Retina (tissue), 1 donor: ENCODE results near the gene EFCAB7.

Experiments used
- DNase-seq: peaks from one replicate; pipeline ENCODE4 v3.0.0-alpha.2; 2016

EFCAB7 gene, protein sequence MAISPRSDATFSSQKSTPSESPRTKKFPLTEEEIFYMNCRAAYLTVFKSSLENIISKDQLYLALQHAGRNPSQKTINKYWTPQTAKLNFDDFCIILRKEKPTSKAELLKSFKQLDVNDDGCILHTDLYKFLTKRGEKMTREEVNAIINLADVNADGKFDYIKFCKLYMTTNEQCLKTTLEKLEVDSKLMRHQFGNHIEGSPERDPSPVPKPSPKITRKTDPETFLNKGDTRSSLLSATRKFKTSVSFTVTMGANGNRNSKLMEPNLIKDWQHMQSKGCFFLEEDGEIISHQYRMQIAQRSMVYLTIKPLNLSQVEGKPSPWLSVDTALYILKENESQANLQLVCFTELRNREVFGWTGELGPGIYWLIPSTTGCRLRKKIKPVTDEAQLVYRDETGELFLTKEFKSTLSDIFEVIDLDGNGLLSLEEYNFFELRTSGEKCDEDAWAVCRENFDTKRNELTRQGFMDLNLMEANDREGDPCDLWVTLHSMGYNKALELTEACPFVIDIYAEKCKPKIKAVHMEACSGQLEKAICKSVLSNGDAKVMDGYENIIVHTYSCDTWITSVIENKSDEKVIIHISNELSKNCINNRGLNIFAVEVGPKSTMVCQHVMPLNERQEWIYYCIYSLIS

DNA sequence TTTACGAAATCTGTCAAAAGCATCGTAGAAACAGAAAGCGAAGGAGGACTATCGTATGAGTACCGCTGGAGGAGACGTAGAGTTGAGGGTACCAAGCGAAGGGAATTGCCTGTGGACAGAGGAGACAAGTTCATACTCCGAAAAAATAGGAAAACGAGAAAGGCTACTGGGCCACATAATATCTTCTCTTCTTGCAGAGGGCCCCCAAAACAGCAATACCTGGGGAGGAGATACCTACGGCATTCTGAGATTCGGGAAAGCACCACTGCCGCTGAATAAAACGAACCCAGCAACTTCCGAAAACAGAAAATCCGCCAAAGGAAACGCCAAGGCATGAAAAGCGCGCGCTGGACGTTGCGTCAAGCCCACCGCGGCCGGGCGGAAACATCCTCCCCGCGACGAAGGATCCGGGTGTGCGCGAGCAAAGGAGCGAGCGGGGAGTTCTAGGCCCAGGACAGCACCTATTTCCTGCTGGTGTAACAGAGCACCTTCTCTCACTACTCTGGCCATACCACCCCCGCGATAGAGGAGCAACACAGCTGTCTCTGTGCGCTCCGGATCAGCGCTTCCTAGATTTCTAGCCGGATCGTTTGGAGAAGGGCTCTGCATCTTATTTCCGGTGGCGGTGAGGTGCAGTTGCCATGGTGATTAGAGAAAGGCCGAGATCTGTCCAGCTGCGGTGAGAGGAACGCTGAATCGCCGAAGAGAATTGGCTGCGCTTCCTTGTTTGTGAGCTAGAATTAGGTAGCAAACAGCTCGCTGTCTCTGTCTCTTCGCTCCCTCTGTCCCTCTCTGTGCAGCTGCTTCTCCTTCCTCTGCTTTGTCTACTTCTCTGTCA, at the start of gene EFCAB7, which contains the start of gene ITGB3BP:
Gene EFCAB7 (plus strand): TSS at position 635 of the 838 bp plus-strand sequence. CDS start 2,048 bp downstream, outside the sequence.
Gene ITGB3BP (minus strand): TSS at position 335 of the 838 bp plus-strand sequence. CDS start 92 bp downstream, at position 243.
- peak; percentile 97 for DNase-seq

DNA sequence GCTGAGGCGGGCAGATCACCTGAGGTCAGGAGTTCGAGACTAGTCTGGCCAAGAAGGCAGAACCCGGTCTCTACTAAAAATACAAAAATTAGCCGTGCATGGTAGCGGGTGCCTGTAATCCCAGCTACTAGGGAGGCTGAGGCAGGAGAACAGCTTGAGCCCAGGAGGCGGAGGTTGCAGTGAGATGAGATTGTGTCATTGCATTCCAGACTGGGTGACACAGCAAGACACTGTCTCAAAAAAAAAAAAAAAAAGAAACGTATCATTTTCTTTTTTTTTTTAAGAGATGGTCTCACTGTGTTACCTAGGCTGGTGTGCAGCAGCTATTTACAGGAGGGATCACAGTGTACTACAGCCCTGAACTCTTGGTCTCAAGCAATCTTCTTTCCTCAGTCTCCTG, 47.6 kb upstream of the EFCAB7 start:
- DNase-seq: no peak

DNA sequence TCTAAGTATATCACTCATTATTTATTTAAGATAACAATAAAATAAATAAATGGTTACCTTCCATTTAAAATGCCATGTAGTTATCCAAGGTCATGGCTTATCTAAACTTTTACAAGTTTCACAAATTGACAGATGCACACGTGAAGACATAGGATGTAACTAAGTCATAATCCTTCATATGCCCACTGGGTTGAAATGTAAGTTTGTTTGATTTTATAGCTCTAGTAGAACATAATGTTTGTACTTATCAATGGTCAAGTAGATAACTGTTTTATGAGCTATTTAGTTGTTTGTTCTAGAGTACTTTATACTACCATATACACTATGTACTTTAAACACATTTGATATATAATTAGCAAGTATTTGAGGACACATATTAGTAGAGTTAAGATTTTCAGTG, 43.3 kb upstream of the EFCAB7 start:
- DNase-seq: no peak

DNA sequence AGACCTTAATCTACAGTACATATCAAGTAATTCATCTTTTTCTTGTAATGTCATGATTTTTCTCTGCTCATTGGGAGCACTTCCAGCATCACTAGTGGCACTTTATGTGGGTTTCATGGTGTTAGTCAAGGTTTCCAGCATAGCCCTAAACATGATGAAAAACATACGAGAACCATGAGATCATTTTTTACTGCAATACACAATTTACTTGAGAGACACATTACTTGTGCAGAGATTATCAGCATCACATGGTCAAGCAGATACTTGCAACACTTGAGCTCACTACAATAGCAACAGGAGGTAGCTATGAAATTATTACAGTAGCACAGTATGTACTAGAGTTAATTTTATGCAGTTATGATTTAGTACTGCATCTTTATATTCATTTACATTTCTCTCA, 36.7 kb upstream of the EFCAB7 start:
- DNase-seq: no peak

DNA sequence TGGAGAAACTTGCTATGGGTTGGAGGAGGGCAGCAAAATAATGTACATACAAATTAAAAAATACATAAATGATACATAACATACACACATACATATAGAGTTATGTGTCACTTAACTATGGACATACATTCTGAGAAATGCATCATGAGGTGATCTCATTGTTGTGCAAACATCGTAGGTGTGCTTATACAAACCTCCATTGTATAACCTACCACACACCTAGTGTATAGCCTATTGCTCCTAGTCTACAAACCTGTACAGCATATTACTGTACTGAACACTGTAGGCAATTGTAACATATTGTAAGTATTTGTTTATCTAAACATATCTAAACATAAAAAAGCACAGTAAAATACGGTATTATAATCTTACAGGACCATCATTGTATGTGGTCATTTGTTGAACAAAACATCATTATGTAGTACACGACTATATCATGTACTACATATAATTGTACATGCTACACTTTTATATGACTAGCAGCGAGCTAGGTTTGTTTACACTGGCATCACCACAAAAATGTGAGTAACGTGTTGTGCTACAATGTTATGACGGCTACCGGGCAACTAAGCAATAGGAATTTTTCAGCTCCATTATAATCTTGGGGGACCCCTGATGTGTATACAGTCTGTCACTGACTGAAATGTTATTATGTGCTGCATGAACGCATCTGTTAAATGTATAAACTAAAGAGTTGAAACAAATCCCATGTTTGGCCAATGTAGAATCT, 35.8 kb upstream of the EFCAB7 start:
- no peak for DNase-seq

DNA sequence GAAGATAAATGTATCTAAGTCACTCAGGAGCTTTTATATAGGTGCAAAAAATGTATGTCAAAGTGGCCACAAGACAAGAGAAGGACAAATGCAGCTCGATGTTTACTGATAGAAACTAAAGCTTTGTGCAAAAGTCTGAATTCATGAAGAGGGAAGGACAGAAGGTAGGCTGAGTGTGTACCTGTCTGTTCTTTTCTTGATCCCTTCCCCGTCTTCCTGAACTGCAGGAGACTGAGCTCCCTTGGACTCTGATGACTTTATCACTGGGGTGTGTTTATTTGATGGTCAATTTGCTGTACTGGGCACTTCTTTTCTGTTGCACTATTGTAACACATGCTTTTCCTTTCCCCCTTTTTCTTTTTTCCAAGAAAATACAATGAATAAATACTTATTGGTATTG, 25.7 kb upstream of the EFCAB7 start:
- DNase-seq: no peak

DNA sequence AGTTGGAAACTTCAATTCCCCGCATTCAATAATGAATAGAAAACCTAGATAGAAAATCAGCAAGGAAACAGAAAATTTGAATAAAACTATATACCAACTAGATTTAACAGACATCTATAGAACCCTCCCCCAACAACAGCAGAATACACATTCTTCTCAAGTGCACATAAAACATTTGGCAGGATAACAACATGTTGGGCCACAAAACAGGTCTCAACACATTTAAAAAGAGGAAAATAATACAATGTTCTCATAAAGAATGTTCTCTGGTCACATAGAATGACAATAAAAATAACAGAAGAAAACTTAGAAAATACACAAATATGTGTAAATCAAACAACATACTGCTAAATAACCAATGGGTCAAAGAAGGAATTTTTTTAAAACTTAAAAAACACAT, 25.2 kb upstream of the EFCAB7 start:
- no peak for DNase-seq

DNA sequence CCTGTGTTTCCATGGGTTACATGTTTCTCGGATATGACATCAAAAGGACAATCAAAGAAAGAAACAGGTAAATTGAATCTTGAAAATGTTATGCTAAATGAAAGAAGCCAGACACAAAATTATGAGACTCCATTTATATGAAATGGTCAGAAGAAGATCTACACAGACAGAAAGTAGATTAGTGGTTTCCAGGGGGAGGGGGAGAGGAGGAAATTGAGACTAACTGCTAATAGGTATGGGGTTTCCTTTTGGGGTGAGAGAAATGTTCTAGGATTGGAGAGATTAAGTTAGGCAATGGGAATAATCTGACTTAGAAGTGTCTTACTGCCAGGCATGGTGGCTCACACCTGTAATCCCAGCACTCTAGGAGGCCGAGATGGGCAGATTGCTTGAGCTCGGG, 22.1 kb upstream of the EFCAB7 start:
- DNase-seq: no peak

DNA sequence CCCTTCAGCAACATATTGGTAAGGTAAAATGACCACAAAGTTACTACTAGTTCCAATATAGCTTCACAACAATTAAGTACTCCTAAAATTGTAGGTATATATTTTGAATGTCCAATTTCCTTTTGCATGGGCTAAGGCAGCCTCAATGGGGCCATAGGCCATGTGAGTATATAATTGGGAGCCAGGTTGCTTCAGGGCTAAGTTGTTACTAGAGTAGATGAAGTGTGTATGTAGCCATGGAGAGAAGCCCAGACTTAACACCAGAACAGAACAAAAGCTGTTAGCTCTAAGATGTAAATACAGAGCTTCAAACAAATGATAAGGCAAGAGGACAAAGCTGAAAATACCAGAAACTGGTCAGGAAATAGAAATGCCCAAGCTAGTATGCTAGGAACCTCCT, 16.5 kb upstream of the EFCAB7 start:
- no peak for DNase-seq

DNA sequence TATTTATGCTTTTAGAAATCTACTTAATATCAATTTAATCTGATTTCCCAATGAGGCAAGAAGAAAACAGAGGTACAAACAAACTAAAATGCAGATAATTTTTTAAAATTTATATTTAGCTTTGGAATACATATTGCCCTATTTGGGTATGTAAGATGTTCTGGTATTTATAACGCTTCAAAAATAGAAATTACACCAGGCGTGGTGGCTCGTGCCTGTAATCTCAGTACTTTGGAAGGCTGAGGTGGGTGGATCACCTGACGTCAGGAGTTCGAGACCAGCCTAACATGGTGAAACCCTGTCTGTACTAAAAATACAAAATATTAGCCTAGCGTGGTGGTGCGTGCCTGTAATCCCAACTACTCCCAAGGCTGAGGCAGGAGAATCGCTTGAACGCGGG, 13.6 kb upstream of the EFCAB7 start:
- DNase-seq: no peak

DNA sequence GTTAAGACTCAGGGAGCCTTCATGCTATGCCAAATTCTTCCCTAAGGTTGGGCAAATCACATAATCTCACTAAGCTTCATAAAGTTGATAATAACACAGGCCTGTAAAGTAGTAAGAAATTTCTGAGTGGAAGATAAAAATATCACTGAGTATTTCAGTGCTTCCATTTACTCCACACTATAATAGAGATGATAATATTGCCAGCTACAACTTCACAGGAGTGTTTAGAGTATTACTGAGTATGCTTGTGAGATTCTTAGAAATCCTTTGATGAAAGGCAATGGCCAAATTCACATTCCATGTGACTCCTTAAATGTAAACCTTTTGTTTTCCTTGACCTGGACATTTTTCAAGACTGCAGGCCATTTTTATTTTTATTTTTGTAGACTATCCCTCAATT, 10.7 kb upstream of the EFCAB7 start:
- DNase-seq: no peak

DNA sequence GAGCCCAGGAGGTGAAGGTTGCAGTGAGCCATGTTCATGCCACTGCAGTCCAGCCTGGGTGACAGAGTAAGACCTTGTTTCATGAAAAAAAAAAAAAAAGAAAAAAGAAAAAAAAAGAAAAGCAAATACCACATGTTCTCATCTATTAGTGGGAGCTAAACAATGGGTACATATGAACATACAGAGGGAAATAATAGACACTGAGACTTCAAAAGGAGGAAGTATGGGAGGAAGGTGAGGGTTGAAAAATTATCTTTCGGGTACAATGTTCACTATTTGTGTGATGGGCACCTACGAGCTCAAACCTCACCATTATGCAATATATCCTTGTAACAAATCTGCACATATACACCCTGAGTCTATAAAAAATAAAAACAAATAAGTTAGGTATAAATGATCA, 6.7 kb upstream of the EFCAB7 start:
- no peak for DNase-seq

DNA sequence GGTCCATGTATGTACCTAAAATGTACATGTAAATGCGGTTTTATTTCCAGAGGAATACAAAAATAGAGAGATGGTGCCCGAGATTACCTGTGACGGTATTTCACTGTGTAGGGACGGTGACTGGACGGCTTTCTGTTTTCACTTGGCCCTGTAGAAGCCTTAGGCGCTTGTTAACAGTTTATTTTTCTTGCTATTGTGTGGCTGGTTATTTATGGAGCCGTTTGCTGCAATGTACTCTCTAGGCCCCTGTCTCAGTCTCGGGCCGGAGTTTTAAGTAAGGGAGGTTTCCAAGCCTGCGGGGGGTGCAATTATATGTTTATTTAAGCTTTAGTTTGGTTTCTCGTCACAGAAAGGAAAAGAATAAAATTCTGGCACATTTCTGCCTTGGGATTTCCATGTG, 413 bp downstream of the EFCAB7 start:
- DNase-seq: no peak

DNA sequence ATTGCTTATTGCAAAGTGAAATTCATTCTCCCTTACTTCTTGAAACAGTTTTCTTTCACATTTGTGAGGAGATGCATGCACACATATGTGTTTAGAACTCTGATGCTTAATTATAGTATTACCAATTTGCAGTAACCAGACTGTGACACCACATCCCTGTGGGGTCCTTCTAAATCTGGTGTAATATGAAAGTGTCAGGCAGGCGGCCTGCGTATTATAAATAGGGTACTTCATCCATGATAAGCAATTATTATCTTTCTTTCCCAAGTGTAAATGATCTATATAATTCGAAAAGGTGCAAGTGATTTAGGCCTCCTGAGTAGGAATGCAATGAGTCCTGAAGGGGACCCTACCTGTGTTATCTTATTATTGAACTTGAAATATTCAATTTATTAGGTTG, 876 bp downstream of the EFCAB7 start:
- DNase-seq: no peak

DNA sequence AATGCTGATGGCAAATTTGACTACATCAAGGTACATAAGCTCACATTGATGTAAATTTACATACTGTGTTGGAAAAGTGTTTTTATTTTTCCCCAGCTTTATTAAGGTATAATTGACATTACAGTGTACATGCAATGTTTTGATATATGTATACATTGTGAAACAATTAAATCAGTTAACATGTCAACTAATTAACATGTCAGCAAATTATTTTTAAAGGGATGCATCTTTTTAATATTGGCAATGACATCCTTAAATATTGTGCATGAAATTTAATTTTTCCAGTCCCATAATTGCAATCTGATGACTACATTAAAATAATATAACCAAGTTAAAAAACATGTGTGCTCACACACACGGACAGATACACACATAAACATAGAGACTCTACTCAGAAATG, 9.4 kb downstream of the EFCAB7 start:
- DNase-seq: no peak

DNA sequence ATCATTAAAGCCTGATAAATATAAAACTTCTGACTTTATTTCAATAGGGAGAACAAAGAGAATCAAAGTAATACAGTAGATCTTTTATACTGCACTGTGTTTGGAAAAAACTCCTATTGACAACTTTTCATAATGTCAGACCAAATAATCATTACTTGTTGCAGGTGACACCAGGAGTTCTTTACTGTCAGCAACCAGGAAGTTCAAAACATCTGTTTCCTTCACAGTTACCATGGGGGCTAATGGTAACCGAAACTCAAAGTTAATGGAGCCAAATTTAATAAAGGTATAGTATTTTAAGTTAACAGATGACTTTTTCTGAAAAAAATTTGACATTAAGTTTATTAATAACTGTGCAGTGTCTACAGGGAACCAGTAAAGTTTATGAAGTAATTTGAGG, 10.6 kb downstream of the EFCAB7 start:
- no peak for DNase-seq

DNA sequence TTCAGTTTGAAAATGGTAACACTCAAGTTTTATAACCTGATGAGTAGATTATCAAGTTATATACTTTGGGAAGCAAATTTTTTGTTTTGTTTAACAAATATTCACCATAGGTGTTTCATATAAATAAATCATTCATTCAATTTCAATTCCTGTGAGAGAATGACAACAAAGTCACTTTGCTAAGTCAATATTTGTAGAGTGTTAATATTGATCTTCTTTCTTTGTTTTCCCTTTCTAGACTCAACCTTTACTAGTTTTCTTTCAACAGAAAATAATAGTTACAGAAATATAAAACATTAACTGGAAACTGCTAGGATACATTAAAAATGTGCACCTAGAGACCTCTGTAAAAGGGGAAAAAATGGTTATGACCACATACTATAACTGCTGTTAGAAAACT, 11.1 kb downstream of the EFCAB7 start:
- no peak for DNase-seq

DNA sequence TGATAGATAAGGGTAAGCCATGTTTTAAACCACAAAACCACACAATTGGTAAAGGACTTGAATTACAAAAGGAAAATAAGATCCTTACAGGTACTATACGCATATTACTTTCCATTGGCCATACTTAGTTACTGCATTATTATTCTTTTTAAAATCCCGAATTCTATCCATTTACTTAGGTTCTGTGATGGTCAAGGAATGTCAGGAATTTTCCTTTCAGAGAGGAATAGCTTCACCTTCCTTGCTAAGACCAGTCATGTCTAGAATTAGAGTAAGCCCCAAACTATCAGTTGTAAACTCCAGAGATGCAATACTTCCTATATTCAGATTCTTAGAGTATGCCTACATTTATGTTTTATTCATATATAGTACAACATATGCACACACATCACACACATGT, 13.7 kb downstream of the EFCAB7 start:
- DNase-seq: no peak

DNA sequence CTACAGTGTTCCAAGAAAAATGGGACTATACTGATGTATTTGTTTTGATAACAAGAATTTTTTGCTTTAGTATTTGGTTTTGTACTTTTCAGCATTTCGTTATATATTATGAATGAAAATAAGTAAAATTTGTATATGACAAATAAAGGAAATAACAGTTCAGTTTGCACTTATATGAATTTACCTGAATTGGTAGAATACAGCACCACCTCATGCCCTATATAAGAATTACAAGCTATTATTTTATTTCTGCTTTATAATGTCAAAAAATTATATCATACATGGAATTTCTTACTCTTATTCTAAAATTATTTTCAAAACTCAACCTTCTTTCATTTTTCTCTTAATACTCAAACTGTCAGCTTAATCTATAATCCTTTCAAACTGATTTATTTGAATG, 14.6 kb downstream of the EFCAB7 start:
- DNase-seq: no peak

DNA sequence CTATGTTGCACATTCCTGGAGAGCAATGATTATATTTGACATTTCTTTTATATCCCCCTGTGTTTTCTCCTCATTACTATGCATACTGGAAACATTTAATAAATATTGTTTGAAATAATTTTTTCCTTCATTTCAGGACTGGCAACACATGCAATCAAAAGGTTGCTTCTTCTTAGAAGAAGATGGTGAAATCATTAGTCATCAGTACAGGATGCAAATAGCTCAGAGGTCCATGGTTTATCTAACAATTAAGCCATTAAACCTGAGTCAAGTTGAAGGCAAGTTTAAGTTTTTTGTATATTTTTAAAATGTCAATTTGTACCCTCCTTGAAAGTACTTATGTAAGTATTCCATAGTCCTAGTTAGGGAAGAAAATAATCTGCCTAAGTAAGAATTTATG, 22.5 kb downstream of the EFCAB7 start:
- no peak for DNase-seq

DNA sequence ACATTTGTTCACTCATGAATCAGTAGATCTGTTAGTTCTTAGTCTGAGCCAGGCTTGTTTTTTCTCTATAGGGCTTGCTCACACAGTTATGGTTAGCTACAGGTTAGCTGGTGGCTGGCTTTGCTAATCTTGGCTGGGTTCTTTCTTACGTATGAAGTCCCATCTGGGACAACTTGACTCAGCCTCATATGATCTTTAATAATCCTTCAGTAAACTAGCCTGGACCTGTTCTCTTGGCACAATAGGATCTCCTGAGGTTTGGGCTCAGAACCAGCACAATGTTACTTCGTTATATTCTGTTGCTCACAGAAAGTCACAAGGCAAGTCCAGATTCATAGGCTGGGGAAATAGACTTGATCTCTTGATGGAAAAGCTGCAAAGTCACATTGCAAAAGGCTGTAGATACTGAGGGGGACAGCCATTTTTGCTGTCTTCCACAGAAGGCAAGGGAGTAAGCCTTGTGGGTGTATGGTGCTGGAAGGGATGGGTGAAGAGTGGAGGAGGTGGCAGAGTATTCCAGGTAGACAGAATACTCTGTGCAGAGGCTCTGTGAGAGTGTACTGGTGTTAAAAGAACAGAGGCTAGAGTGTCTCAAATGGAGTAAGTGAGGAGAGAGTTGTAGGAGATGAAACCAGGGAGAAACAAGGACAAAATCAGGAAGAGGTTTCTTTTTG, 24.4 kb downstream of the EFCAB7 start:
- DNase-seq: no peak

DNA sequence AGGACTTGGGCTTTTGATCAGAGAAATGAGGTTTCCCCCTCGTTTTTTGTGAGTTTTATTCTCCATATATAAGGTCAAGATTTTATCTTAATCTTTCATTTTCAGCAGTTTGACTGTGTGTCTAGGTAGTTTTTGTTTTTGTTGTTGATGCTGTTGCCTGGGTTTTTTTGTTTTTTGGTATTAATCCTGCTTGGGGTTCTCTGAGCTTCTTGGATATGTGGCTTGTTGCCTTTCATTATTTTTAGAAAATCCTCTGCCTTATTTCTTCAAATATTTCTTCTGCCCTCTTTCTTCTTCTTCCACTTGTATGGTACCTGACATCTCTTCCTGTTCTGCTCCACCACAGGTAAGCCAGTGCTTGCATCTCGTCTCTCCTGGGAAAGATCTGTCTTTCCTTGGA, 25.0 kb downstream of the EFCAB7 start:
- no peak for DNase-seq
